Measurements from ENCODE around the gene ZBTB43. TPM values are rescaled to one million over a fixed set of nuclear protein-coding genes. Genes with fewer than 3 reads are reported as not detected.

The ZBTB43 gene
- polyA plus RNA-seq, 1 donor from 2014 or later = 12.3 TPM

GRCh38 chr9:126805554-126806262 lies 868 bp downstream of the ZBTB43 start:
- Histone ChIP-seq H3K36me3 (ENCODE audit: insufficient read depth, low read length) (no peaks in the 10 kb centered on the region), H3K4me3 (ENCODE audit: low read length) (peak overlapping the region; percentile 88), H4K20me1 (ENCODE audit: insufficient read depth) (no peaks in the 10 kb centered on the region), H3K79me2 (replicated peaks; ENCODE audit: insufficient read depth, low read length) (peaks cover 41% of the 10 kb centered on the region), H3K4me2 (ENCODE audit: low read length) (peak overlapping the region; percentile 85), H3F3A (ENCODE audit: insufficient read depth, low read length, poor library complexity, severe bottlenecking) (no peaks in the 10 kb centered on the region), H3K27ac (ENCODE audit: low read length) (peak overlapping the region; percentile 79), H3K9me2 (ENCODE audit: insufficient read depth, low read length) (no peaks in the 10 kb centered on the region), H3K9me3 (ENCODE audit: low read length) (no peaks in the 10 kb centered on the region), H2AFZ (ENCODE audit: low read depth, low read length) (peak overlapping the region; percentile 92), H3K9ac (ENCODE audit: low read length) (peak overlapping the region; percentile 90), H3K27me3 (ENCODE audit: insufficient read depth, low read depth, low read length) (no peaks in the 10 kb centered on the region)
- TF ChIP-seq MXI1 (conservative IDR thresholded peaks at IDR 0.05; ENCODE audit: poor library complexity, severe bottlenecking) (no peak), POLR2AphosphoS5 (IDR thresholded peaks at IDR 0.05) (no peak), EP300 (conservative IDR thresholded peaks at IDR 0.05; ENCODE audit: poor library complexity, severe bottlenecking) (no peak), CTCF (IDR thresholded peaks at IDR 0.05; ENCODE audit: poor library complexity, severe bottlenecking) (no peak), SMC3 (conservative IDR thresholded peaks at IDR 0.05; ENCODE audit: poor library complexity) (no peak), RAD21 (conservative IDR thresholded peaks at IDR 0.05) (no peak), TAF1 (IDR thresholded peaks at IDR 0.05; ENCODE audit: low read depth) (no peak), EZH2 (IDR thresholded peaks at IDR 0.05; ENCODE audit: borderline replicate concordance, insufficient read depth, low read length, poor library complexity, severe bottlenecking) (no peak)
- TF ChIP-seq, protein P1, sequence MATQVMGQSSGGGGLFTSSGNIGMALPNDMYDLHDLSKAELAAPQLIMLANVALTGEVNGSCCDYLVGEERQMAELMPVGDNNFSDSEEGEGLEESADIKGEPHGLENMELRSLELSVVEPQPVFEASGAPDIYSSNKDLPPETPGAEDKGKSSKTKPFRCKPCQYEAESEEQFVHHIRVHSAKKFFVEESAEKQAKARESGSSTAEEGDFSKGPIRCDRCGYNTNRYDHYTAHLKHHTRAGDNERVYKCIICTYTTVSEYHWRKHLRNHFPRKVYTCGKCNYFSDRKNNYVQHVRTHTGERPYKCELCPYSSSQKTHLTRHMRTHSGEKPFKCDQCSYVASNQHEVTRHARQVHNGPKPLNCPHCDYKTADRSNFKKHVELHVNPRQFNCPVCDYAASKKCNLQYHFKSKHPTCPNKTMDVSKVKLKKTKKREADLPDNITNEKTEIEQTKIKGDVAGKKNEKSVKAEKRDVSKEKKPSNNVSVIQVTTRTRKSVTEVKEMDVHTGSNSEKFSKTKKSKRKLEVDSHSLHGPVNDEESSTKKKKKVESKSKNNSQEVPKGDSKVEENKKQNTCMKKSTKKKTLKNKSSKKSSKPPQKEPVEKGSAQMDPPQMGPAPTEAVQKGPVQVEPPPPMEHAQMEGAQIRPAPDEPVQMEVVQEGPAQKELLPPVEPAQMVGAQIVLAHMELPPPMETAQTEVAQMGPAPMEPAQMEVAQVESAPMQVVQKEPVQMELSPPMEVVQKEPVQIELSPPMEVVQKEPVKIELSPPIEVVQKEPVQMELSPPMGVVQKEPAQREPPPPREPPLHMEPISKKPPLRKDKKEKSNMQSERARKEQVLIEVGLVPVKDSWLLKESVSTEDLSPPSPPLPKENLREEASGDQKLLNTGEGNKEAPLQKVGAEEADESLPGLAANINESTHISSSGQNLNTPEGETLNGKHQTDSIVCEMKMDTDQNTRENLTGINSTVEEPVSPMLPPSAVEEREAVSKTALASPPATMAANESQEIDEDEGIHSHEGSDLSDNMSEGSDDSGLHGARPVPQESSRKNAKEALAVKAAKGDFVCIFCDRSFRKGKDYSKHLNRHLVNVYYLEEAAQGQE (IDR thresholded peaks at IDR 0.05; ENCODE audit: borderline replicate concordance) = no peak

GRCh38 chr9:126806336-126806735 lies 1.5 kb downstream of the ZBTB43 start:
- Histone ChIP-seq H3K4me3 (ENCODE audit: low read length) (peak overlapping the region; percentile 88), H3K9me2 (ENCODE audit: insufficient read depth, low read length) (no peaks in the 10 kb centered on the region), H3F3A (ENCODE audit: insufficient read depth, low read length, poor library complexity, severe bottlenecking) (no peaks in the 10 kb centered on the region), H3K36me3 (ENCODE audit: insufficient read depth, low read length) (no peaks in the 10 kb centered on the region), H3K27me3 (ENCODE audit: insufficient read depth, low read depth, low read length) (no peaks in the 10 kb centered on the region), H3K9ac (ENCODE audit: low read length) (peak overlapping the region; percentile 90), H4K20me1 (ENCODE audit: insufficient read depth) (no peaks in the 10 kb centered on the region), H3K4me2 (ENCODE audit: low read length) (peak overlapping the region; percentile 85), H3K9me3 (ENCODE audit: low read length) (no peaks in the 10 kb centered on the region), H2AFZ (ENCODE audit: low read depth, low read length) (no peak overlapping the region), H3K27ac (ENCODE audit: low read length) (no peak overlapping the region), H3K79me2 (replicated peaks; ENCODE audit: insufficient read depth, low read length) (peaks cover 43% of the 10 kb centered on the region)
- TF ChIP-seq TAF1 (IDR thresholded peaks at IDR 0.05; ENCODE audit: low read depth) = no peak
- no peak for TF ChIP-seq EZH2 (IDR thresholded peaks at IDR 0.05; ENCODE audit: borderline replicate concordance, insufficient read depth, low read length, poor library complexity, severe bottlenecking)
- TF ChIP-seq, protein P1 (IDR thresholded peaks at IDR 0.05; ENCODE audit: borderline replicate concordance) = no peak
- no peak for TF ChIP-seq POLR2AphosphoS5 (IDR thresholded peaks at IDR 0.05)
- TF ChIP-seq SMC3 (conservative IDR thresholded peaks at IDR 0.05; ENCODE audit: poor library complexity) = no peak
- TF ChIP-seq RAD21 (conservative IDR thresholded peaks at IDR 0.05) = no peak
- TF ChIP-seq MXI1 (conservative IDR thresholded peaks at IDR 0.05; ENCODE audit: poor library complexity, severe bottlenecking) = no peak
- no peak for TF ChIP-seq CTCF (IDR thresholded peaks at IDR 0.05; ENCODE audit: poor library complexity, severe bottlenecking)
- no peak for TF ChIP-seq EP300 (conservative IDR thresholded peaks at IDR 0.05; ENCODE audit: poor library complexity, severe bottlenecking)

All from neural cell (in vitro differentiated cells).